Left cardiac atrium (tissue), 4 donors: Measurements from ENCODE around the gene DAB2. TPM values are rescaled to one million over a fixed set of nuclear protein-coding genes. Genes with fewer than 3 reads are reported as not detected.
A peak's percentile ranks its signal among the peaks of the same experiment; 100 is the strongest.

Experiments used
- ATAC-seq, 2 donors: fragments of 200-7000 bp; cut with Tn5 transposase; one replicate each; pipeline ENCODE4 v1.9.1; 2020; ENCODE audit warnings: mild to moderate bottlenecking in 2 of 2, moderate library complexity in 2 of 2
- DNase-seq: peaks from one replicate; pipeline ENCODE4 v3.0.0-alpha.2; 2020
- intact Hi-C, 2 donors: fragments of 100-400 bp; cut with DNase I; formaldehyde crosslinking; loops; one replicate each; pipeline versions ENCODE4 v1.14.1 to v1.15.1; 2022 to 2023
- total RNA-seq, 2 donors: library from RNA; stranded (reverse); fragmentation: NEBNext Ultra II Directional; extraction: Animal tissue kit (Norgen Biotek cat#: 25700); gene quantifications; one replicate each; pipeline ENCODE4 v1.2.1, GENCODE V29; 2021
- donor health status: DM: no; HTN: yes; CAD: no.
- donor health status: DM: no; HTN: yes; CAD: no; lungs with severe emphysema.
- donor health status: DM: yes; HTN: yes; CAD: no.
- donor health status: Dilated cardiomyopathy.

The DAB2 gene
- total RNA-seq, 2 donors from 2014 or later, result 58.2 to 67.3 TPM

- no peak for DNase-seq
- intact Hi-C loops, result no loop called here
- ATAC-seq, result no peak
Measured at GRCh38 chr5:39400713-39401578, 23.8 kb downstream of the DAB2 start.

- ATAC-seq, result peak; percentile 92 to 93
- no peak for DNase-seq
- intact Hi-C loops, result no loop called here
Measured at GRCh38 chr5:39399135-39400036, 25.4 kb downstream of the DAB2 start.

- intact Hi-C loops, result no loop called here
- ATAC-seq, result no peak
- no peak for DNase-seq
Measured at GRCh38 chr5:39396843-39397242, 27.9 kb downstream of the DAB2 start.

DNA sequence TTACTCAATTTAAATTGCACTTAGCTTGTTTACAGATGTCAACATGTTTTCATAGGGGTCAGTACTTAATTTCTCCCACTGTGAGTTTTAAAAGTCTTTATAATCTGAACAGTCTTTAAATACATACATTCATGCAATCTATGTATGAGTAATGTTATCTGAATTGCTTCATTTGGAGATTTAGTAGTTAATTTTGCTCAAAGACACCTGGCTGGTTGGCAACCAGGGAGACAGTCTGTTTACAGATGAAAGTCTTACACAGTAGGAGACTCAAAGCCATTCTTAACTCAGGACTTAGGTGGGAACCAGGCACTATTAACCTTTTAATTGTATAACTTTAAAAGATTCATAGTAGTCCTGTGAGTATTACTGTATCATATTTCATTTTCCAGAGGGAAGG is 29.3 kb downstream of the DAB2 start:
- intact Hi-C loops, result no loop called here
- ATAC-seq, result no peak
- DNase-seq, result no peak

GRCh38 chr5:39394946-39395345 is 29.8 kb downstream of the DAB2 start:
- no peak for DNase-seq
- intact Hi-C loops, result no loop called here
- ATAC-seq, result peak in 1 of 2 donors; percentile 33

GRCh38 chr5:39390945-39391344 is 33.8 kb downstream of the DAB2 start:
- no peak for DNase-seq
- intact Hi-C loops, result no loop called here
- no peak for ATAC-seq

DNA sequence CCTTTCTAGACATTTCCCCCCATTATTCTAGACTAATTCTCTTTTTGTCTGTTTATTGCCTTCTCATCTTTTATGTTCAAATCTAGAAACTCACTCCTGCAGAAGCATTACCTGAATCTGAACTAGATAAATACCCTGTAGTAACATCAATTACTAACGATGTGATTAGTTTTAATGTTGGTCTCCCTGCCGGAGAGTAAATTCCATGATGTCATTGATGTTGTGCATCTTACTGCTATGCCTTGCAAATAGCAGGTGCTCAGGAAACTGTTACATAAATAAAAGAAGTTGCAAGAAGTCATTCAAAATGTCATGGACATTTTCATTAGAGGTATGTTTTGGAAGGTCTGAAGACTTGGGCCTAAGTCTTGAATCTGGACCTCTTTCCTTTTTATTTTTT is 37.5 kb downstream of the DAB2 start:
- no peak for DNase-seq
- no peak for ATAC-seq
- intact Hi-C loops, result no loop called here

DNA sequence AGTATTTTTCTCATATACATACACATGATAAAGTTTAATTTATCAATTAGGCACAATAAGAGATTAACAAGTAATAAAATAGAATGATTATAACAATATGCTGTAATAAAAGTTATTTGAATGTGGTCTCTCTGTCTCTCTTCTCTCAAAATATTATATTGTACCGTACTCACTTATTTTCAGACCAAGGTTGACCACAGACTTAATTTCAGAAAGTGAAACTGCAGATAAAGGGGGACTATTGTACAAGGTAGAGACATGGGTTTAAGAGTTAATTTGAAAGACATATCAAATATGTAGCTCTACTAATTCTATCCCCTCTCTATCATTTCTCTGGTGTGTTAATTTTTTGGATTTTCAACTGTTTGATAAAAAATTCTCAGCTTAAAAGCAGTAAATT is 40.5 kb downstream of the DAB2 start:
- intact Hi-C loops, result no loop called here
- no peak for ATAC-seq
- DNase-seq, result no peak

DNA sequence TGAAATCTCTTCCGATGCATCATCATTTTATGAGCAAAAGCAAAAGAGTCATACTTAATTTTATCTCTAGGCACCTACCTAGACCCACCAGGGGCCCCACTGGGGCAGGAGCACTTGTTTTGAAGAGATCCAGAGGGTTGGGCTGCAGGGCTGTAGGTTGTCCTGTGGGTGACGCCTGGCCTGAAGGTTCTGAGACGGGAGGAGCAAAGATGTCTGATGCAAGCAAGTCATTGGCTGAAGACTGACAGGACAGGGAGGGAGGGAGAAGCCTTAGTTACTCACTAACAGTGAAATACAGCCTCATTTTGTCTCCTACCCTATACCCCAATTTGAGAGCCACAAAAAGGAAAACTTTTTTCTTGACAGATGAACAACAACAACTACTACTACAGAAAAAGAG is 43.4 kb downstream of the DAB2 start:
- no peak for DNase-seq
- intact Hi-C loops, result no loop called here

GRCh38 chr5:39379693-39380092 is 45.1 kb downstream of the DAB2 start:
- ATAC-seq (peak in 1 of 2 donors; percentile 31), DNase-seq (no peak)
- intact Hi-C loops, result loop anchor here in 1 of 2 donors (5.0 kb wide), 1 partner anchor 168 kb away; no protein-coding TSS in a partner anchor

More for the DNA sequence above, 43.4 kb downstream of the DAB2 start:
- no peak for ATAC-seq

DNA sequence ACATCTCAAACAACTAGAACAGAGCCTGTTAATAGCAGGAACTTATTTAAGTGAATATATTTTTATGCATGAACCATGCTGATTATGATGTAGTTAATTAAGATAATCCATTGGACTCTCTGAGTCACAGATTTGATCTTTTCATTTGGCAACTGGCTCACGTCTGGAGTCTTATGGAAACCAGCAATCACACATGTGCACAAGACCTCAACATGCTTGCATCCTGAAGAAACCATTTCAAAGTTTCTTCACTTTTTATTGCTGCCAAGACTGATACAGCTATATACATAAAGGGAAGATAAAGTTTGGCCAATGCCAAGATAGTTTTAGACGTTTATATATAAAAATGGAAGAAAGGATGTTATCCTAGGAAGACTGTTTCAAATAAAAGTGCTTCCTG is 47.2 kb downstream of the DAB2 start:
- DNase-seq, result no peak
- intact Hi-C loops, result loop anchor here (2.0 to 5.0 kb wide), 2 partner anchors 169 to 170 kb away; no protein-coding TSS in a partner anchor
- no peak for ATAC-seq

DNA sequence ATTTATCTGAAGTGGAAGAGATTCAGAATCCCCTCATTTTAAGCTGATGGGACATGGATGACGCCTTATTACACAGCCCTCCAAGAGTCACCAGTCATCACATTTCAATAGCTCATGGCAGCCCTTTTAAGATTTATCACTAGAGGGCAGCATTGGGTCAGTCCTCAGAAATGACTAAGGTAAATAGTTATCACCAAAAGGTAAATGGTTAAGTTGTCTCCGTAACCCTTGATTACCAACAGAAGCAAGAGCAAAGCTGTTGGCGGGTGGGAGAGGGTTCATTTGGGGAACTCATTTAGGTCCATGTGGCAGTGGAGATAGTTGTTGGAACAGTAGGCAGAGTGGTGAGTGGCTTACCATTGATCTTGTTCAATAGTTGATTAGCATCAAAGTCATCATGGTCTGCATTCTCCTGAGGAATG is 48.5 kb downstream of the DAB2 start:
- intact Hi-C loops, result loop anchor here (2.0 to 5.0 kb wide), 2 partner anchors 170 to 171 kb away; no protein-coding TSS in a partner anchor
- ATAC-seq, result peak; percentile 44 to 51

DNA sequence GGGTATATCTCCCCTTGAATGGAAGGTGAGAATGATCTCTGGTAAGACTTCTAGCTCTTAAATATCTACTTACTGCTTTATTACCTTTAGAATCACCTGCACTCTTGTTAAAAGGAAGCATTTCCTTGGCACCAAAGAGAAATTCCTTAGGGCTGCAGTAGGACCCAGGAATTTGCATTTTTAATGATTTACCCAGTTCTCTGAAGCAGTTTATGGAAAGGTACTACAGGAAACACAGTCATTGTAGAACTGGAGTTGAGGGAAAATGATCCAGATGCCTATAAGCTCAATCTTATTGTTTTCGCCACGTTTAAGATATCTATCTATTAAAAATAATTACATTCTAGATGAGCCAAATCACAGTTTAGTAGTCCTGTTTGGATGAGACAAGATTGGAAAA is 51.0 kb downstream of the DAB2 start:
- ATAC-seq (no peak), DNase-seq (no peak)
- intact Hi-C loops, result no loop called here

More for the DNA sequence above, 48.5 kb downstream of the DAB2 start:
- no peak for DNase-seq

DNA sequence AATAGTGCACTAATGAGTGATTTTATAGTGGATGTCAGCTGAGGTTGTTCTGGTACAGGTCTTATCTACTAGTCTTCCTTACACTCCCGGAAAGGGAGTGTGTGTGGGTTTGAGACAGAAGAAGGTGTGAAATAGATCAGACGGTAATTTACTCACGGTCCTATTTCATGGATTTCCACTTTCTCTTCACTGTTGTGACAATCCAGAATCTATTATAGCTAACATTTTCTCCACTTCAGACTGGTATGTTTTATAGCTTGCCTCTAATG is 53.5 kb downstream of the DAB2 start:
- intact Hi-C loops, result no loop called here
- ATAC-seq (no peak), DNase-seq (no peak)

DNA sequence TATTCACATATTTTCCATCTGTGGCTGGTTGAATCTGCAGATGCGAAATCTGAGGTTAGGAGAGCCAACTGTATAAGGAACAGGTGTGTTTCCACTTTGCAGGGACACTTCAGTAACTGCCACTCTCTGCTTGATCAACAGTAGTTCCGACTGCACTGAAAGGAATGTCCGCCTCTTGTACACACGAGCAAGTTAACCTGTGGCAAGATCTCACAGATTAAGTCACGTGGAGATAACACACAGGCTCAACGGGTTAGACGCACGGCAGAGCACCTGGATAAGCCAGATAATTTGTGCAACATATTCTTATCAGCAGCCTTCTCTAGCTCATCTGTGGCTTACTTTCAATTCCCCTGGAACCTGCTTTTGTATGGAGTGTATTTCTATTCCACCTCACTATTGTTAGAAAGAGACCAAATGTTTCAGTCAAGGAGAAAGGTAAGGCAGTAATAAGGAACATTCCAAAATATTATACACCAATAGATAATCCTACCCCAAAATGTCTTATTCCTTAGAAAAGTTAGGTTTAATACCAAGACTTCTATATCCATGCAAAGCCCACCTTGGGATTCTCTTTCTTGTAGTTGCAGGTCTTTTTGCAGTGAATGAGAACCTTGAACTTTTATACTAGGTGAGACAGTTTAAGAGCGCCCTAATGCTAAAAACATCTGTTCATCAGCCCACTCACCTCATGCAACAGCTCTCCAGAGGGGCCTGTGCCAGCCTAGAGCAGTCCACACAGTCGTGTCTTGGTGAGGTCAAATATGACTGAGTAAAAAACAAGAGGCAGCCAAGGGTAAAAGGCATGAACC is 54.0 kb downstream of the DAB2 start:
- intact Hi-C loops, result no loop called here
- DNase-seq (no peak), ATAC-seq (peak in 1 of 2 donors; percentile 41)

- no peak for DNase-seq
- intact Hi-C loops, result no loop called here
- no peak for ATAC-seq
Measured at GRCh38 chr5:39369123-39369815, 55.5 kb downstream of the DAB2 start.

GRCh38 chr5:39368116-39368515 is 56.7 kb downstream of the DAB2 start:
- DNase-seq, result no peak
- intact Hi-C loops, result no loop called here
- no peak for ATAC-seq

- no peak for DNase-seq
- intact Hi-C loops, result no loop called here
- ATAC-seq, result no peak
Measured at GRCh38 chr5:39367711-39368110, 57.1 kb downstream of the DAB2 start.

DNA sequence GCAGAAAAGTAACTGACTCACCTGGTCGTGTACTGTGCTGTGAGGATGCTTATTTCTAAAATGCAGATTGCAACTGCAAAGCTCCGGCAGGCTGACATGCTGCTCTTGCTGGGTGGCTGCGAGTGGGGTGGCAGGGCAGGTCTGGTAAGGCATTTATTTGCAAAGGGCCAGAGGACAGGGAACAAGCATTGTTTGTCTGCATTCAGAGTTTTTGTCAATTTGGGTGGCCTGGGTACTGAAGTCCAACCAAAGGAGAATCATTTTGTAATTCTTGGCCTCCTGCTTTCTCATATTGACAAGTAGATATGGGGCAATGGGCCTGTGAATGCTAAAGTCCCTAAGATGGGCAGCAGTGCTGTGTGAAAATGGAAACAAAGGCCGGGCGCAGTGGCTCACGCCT is 60.4 kb downstream of the DAB2 start, which contains the start of gene C9:
C9 (minus strand) TSS at position 129 of the 400 bp plus-strand sequence; CDS start at position 98, 31 bp downstream.
- intact Hi-C loops, result no loop called here
- ATAC-seq, result no peak

More for the DNA sequence above, 60.4 kb downstream of the DAB2 start, which contains the start of gene C9:
- no peak for DNase-seq
